DMS79 treated with DMSO at 0.1 percent for 48 hours (cell line): Measurements from ENCODE around the gene TRPC4AP.
A peak's percentile ranks its signal among the peaks of the same experiment; 100 is the strongest.

Source experiments
- DNase-seq: peaks from one replicate; lab custom pipeline; 2025; lab: John Stamatoyannopoulos, UW

Gene TRPC4AP

DNA sequence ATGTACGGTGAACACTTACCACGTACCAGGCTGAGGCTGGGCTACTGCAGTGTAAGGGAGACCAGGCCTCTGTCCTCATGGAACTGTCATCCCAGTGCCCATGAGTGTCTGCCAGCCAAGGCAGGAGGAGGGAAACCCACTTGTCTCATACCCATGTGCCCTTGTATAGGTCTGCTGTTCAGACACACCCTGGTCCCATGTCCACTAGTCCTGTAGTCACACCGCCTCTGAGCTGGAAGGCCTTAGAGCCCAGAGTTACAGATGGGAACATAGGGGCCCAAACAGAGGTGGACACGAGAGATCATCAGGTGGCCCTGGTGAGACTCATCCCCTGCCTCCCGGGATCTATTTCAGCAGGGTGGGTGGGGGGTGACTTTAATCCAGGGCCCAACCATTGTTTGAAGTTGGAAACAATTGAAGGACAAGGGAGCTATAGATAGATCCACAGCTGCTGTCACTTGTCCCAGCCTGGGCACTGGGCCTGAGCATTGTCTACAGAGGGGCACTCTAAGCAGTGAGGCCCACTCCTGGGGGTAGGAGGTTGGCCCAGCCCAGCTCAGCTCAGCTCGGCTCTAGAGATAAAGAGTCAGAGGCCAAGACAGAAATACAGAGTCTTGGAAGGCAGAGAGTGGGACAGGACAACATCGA, 122.3 kb downstream of the TRPC4AP start:
- no peak for DNase-seq

DNA sequence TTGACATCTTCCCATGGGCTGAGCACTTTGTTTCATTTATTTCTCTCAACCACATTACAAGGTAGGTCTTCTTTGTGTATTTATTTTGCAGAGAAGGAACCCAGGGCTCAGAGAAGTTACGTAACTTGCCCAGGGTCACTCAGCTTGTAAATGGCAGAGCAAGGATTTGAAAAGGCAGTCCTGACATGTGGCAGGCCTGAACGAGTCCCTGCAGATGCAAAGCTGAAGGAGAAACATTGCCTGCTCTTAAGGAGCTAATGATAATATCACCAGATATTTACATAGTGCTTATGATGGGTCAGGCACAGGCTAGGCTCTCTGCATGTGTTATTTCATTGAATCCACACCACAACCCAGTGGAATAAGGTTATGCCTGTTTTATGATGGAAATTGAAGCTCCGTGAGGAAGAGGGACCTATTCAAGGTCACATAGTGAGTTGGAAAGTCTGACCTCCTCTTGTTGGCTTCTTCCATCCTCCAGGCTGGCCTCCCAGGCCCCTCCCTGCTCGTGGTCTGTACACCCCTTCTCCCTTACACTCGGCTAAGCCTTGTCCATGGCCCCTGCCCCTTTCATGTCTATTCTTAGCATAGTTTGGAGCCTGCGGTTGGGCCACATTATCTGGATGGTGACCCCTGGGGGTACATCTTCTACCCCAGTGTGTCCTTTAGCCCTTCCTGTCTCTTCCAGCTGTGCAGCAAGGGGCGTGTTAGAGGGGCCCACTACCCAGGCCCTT, 124.4 kb downstream of the TRPC4AP start:
- DNase-seq, result no peak

DNA sequence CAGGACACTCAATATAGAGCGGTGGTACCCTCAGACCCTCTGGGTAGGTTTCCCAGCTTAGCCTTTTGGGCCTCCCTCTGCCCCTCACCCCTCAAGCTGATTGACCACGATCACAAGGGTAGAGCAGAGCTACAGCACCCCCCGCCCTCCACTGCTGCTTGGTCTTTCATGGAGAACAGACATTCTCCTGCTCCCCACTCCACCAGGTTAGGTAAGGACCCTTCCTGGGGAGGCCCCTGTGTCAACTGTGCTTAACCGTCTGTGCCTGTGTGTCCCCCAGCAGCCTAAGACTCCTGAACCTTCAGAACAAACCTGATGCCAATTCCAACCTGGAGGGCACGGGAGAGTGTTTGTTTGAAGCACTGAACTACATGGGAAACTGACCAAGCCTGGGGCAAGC, 125.2 kb downstream of the TRPC4AP start:
- DNase-seq, result no peak

DNA sequence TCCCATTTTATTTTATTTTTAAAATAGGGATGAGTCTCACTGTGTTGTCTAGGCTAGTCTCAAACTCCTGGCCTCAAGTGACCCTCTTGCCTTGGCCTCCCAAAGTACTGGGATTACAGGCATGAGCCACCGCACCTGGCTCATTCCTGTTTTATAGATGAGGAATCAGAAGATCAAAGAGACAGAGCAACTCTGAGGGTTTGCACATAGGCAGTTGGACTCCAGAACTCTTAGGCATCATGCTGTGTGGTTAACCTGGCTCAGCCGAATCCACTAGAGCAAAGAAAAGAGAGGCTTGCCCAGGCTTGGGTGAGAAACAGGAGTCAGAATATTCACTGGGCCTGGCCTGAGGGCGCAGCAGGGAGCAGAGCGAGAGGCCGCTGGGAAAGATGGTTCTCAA, 127.6 kb downstream of the TRPC4AP start:
- no peak for DNase-seq

DNA sequence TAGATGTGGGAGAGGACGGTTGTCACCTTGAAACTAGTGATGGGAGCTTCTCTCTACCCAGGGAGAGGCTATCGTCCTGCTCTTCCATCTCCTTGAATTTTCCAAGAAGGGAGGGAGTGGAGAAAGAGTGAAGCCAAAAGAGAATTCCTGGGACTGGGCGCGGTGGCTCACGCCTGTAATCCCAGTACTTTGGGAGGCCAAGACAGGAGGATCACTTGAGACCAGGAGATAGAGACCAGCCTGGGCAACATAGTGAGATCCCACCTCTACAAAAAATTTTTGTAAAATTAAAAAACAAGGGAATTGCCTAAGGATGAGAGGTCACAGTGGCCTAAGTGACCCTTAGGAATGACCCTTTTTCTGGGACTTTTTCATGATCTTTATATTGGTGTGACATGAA, 128.1 kb downstream of the TRPC4AP start:
- no peak for DNase-seq

DNA sequence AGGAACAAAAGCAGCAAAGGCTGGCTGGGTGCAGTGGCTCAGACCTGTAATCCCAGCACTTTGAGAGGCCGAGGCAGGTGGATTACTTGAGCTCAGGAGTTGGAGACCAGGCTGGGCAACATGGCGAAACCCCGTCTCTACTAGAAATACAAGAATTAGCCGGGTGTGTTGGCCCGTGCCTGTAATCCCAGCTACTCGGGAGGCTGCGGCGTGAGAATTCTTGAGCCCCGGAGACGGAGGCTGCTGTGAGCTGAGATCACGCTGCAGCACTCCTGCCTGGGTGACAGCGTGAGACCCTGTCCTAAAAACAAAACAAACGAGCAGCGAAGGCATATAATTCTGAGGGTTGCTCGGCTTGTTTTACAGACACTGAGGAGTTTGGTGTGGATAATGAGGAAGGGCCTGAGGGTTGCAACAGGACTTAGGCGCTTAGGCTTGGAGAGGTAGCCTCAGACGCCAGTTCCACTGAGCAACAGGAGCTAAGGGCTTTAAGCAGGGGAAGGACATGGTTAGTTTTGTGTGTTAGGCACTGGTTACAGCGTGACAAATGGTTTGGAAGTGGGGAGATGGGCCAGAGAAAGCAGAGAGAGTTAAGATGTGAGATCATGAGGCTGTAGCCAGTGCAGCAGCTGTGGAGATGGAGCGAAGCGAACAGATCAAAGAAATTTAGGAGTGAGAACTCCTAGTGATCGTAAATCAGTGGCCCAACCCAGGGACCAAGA, 135.7 kb downstream of the TRPC4AP start:
- DNase-seq, result no peak

DNA sequence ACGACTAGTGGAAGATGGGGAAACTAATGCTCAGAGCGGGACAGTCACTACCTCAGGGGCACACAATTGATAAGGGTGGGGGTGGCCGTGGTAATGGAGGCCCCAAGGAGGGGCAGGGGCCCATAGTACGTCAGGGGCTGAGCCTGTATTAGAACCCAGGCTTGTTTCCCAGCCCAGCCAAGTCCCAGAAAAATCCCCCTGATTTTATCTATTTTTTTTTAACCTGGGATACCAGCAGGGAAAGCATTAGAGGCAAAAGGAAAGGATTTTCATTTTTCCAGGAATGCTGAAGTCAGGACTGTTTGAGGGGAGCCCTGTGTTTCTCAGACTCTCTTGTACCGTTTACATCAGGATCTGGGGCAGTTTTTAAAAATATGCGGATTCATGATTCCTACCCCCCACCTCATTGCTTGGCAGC, 136.6 kb downstream of the TRPC4AP start:
- no peak for DNase-seq

DNA sequence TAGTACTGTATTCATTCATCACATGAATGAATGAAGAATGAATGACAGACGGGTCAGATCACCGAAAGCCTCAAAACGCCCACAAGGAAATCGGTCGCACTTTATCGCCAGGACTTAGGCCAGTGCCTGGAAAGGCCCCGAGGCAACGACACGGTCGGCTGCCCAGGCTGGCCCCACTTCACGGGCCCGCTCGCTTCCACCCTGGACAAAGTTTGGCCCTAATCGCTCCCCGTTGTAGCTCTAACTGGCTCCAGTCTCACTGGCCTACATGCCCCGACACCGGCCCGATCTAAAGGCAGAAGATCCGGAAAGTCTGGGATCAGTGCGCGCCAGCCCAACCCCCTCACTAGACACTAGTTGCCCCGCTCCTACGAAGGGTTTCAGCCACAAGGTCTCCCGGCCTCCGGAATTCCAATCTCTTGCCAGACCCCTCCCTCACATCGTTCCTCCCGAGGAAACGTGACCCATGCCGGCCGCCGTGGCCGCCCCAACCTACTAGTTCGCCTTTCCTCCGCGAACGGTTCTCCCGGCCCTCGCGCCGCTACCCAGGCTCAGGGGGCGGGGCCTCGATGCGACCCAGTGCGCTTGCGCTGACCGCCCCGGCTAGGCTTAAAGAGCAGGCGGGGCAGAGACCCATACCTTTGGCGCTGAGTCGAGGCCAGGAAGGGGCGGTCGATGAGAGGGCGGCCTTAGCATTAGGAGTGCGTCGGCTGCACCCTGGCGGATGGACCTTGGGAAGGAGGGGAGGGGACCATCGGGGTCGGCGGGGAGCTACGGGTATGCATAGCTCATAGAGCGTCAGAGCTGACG, 137.2 kb downstream of the TRPC4AP start, which contains the start of the genes GSS and MYH7B:
TSS of gene GSS (minus strand) at position 576 of the 810 bp plus-strand sequence. CDS start 3,954 bp downstream, outside the sequence.
TSS of gene MYH7B (plus strand) at position 638 of the 810 bp plus-strand sequence. CDS start 22,138 bp downstream, outside the sequence.
- DNase-seq, result peak; percentile 89

DNA sequence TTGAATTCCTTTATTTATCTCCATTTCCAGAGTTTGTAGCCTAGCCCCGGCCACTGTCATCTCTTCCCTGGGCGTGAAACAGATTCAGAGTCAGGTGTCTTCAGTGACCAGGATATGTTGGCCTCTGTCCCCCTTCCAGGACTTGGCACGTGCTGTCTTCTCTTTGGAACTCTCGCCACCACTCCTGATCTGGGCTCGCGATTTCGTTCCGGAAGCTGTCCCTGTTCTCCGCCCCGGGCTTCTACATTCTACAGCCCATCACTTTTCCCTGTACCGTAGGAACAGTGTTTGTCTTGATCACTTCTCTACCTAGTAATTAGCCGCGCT, 137.7 kb downstream of the TRPC4AP start:
- no peak for DNase-seq

DNA sequence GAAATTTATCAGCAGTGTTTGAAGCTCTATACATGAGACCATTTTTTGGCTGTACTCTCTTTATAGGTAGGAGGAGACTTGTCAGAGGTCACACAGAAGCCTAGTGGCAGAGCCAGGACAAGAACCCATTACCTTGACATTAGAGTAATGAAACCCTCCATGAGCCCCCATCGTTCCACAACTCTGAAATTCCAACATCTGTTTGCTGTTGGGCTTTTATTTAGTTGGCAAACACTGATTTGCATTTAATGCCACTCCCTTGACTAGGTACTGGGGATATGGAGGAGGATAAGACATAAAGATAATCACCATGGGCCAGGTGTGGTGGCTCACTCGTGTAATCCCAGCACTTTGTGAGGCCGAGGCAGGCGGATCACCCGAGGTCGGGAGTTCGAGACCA, 138.6 kb downstream of the TRPC4AP start:
- DNase-seq, result no peak

DNA sequence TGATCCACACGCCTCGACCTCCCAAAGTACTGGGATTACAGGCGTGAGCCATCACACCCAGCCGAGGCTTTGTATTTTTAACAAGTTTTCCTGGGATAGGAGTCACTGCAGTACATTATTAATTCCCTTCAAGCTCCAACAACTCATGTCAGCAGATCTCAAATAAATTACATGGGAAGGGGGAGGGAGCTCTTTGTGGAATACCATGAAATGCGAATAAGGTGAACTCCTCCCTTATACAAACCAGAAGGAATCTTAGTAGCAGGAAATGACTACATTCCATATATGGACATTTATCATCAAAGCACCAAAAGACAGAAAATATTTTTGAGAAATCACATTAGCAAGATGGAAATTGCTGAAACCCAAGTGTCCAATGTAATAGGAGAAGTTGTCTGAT, 139.9 kb downstream of the TRPC4AP start:
- no peak for DNase-seq
